Stimulated activated CD4-positive, alpha-beta T cell treated with anti-CD3 and anti-CD28 coated beads, Interleukin-15, amount 100 ng/mL, for 48 hours (primary cell): ENCODE measurements around the gene MAP3K21.
A peak's percentile ranks its signal among the peaks of the same experiment; 100 is the strongest.

Source experiments
- DNase-seq, 2 donors: peaks; one replicate each; pipeline ENCODE4 v3.0.0-alpha.2; 2020; ENCODE audit warnings: low read depth in 2 of 2

The MAP3K21 gene

GRCh38 chr1:233327651-233328141 lies at the start of gene MAP3K21:
Gene MAP3K21 (plus strand): TSS chr1:233327724. CDS start chr1:233328029, 305 bp downstream.
- DNase-seq, result no peak

- DNase-seq, result no peak
These were observed 48.9 kb upstream of the MAP3K21 start for GRCh38 chr1:233278631-233279030.

- DNase-seq, result no peak
These were observed 47.6 kb upstream of the MAP3K21 start for GRCh38 chr1:233279971-233280370.

- no peak for DNase-seq
These were observed 45.6 kb upstream of the MAP3K21 start for GRCh38 chr1:233281711-233282581.

- no peak for DNase-seq
These were observed 45.0 kb upstream of the MAP3K21 start for GRCh38 chr1:233282582-233282886.

- DNase-seq, result no peak
These were observed 37.8 kb upstream of the MAP3K21 start for GRCh38 chr1:233289676-233290075.

GRCh38 chr1:233290396-233291034 lies 37.0 kb upstream of the MAP3K21 start:
- DNase-seq, result no peak

- no peak for DNase-seq
These were observed 33.7 kb upstream of the MAP3K21 start for GRCh38 chr1:233293556-233294446.

- peak; percentile 9 to 11 for DNase-seq
These were observed 32.6 kb upstream of the MAP3K21 start for GRCh38 chr1:233294913-233295236.

- DNase-seq, result peak; percentile 53 to 64
These were observed 32.1 kb upstream of the MAP3K21 start, which contains the start of gene PCNX2 for GRCh38 chr1:233295237-233295974. Gene PCNX2 (minus strand): TSS chr1:233295725. CDS start chr1:233295478, 247 bp downstream.

- no peak for DNase-seq
These were observed 31.6 kb upstream of the MAP3K21 start for GRCh38 chr1:233295975-233296322.

GRCh38 chr1:233299450-233299849 lies 28.1 kb upstream of the MAP3K21 start:
- DNase-seq, result no peak

GRCh38 chr1:233300326-233300725 lies 27.2 kb upstream of the MAP3K21 start:
- DNase-seq, result no peak

GRCh38 chr1:233304489-233305102 lies 22.9 kb upstream of the MAP3K21 start:
- DNase-seq, result no peak

GRCh38 chr1:233313434-233314155 lies 13.9 kb upstream of the MAP3K21 start:
- no peak for DNase-seq

- DNase-seq, result no peak
These were observed 11.7 kb upstream of the MAP3K21 start for GRCh38 chr1:233315718-233316301.

GRCh38 chr1:233316473-233316872 lies 11.1 kb upstream of the MAP3K21 start:
- no peak for DNase-seq

- no peak for DNase-seq
These were observed 8.3 kb upstream of the MAP3K21 start for GRCh38 chr1:233319272-233319671.

- no peak for DNase-seq
These were observed 7.5 kb upstream of the MAP3K21 start for GRCh38 chr1:233320023-233320422.

- no peak for DNase-seq
These were observed 3.8 kb upstream of the MAP3K21 start for GRCh38 chr1:233323718-233324117.
